H1 (cell line): ENCODE data around the gene C15orf39. TPM values are rescaled to one million over a fixed set of nuclear protein-coding genes. Genes with fewer than 3 reads are reported as not detected.

Source experiments
- GTF2F1 ChIP-seq: IDR thresholded peaks from 2 replicates; pipeline ENCODE4 v1.6.1; 2012; ENCODE audit warnings: low read depth, low read length, improper control_type of control experiment, borderline replicate concordance
- KDM4A ChIP-seq: IDR thresholded peaks from one replicate; pipeline ENCODE4 v1.7.1; 2012; ENCODE audit warnings: low read depth, mild to moderate bottlenecking, moderate library complexity, low read length, inconsistent platforms; ENCODE audit not compliant: severe bottlenecking
- NRF1 ChIP-seq: IDR thresholded peaks from 2 replicates; pipeline ENCODE4 v1.6.1; 2011; ENCODE audit warnings: mild to moderate bottlenecking, low read depth, low read length, improper control_type of control experiment
- SRF ChIP-seq: IDR thresholded peaks from 2 replicates; pipeline ENCODE4 v1.6.1; 2011; ENCODE audit warnings: mild to moderate bottlenecking, low read depth, low read length, moderate library complexity
- TCF12 ChIP-seq: IDR thresholded peaks from 2 replicates; pipeline ENCODE4 v1.6.1; 2011; ENCODE audit warnings: low read depth, mild to moderate bottlenecking, low read length
- YY1 ChIP-seq: IDR thresholded peaks from 2 replicates; pipeline ENCODE4 v1.6.1; 2011; ENCODE audit warnings: low read depth, mild to moderate bottlenecking, low read length
- polyA plus RNA-seq, 7 experiments: library from polyadenylated mRNA; depleted of rRNA in 3 of 7; stranded (reverse) in 5 of 7; unstranded in 2 of 7; fragments of >200 nt in 5 of 7; fragments of 200-250 nt in 2 of 7; gene quantifications; 1 replicate in 5 of 7; 2 replicates in 1 of 7; 4 replicates in 1 of 7; pipeline versions ENCODE4 v1.2.1 to v1.2.3, GENCODE V29; 2011 to 2013; ENCODE audit warnings: missing spikeins in 2 of 7, mixed read lengths in 2 of 7
- total RNA-seq: library from RNA; stranded (reverse); fragmentation: NEBNext Ultra II Directional; extraction: Animal tissue kit (Norgen Biotek cat#: 25700); gene quantifications from 2 replicates; pipeline ENCODE4 v1.2.1, GENCODE V29; 2021

The C15orf39 gene
- total and polyA plus RNA-seq, 2 of the 8 experiments (the other 6 are each of a cell fraction or from before 2014, with no cell fraction given): 13.8 to 38.5 TPM

DNA sequence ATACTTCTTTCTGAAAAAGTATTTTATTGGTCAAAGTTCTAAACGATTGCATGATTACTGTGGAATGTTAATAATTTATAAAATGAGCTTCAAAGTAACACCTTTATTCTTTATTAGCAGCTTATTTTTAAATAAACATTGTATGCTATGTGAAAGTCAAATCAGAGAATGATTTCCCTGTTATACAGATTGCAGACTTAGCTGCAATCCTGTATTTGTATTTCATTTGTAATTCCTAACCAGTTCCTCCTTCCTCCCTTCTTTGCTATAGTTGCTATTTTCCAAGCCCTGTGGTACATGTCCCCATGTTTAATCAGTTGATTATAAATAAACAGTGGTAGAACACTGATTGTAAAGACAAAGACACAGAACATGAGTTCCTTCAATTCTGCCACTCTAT is 42.4 kb upstream of the C15orf39 start (continued):
- no peak for TF ChIP-seq NRF1
- no peak for TF ChIP-seq SRF
- no peak for TF ChIP-seq GTF2F1
- TF ChIP-seq TCF12: no peak
- no peak for TF ChIP-seq KDM4A
- TF ChIP-seq YY1: no peak
- TF ChIP-seq, all 59 proteins: peak for 0
